ENCODE data around the gene HTT-AS. TPM values are rescaled to one million over a fixed set of nuclear protein-coding genes. Genes with fewer than 3 reads are reported as not detected.

Gene HTT-AS
- total and polyA plus RNA-seq, 12 donors = not detected

GRCh38 chr4:3115637-3116270 lies 41.4 kb upstream of the HTT-AS start:
- Histone ChIP-seq H3K4me3 (no peak overlapping the region), H3K36me3 (replicated peaks in 1 of 2) (peaks cover 0 to 34% of the 10 kb centered on the region in 2 donors), H3K4me1 (replicated peaks in 1 of 2) (peaks cover 0 to 14% of the 10 kb centered on the region in 2 donors), H3K9me3 (replicated peaks in 1 of 3) (no peaks in the 10 kb centered on the region), H3K27ac (no peak overlapping the region), H3K27me3 (no peaks in the 10 kb centered on the region)
- intact Hi-C loops (cut with DNase I) = no loop called here
- peak in 1 of 7 donors; percentile 17 for DNase-seq
- TF ChIP-seq POLR2A (IDR thresholded peaks at IDR 0.05) (no peak), CTCF (IDR thresholded peaks at IDR 0.05) (no peak)
- WGBS, 4 donors = 68 to 79% (median 76%) methylated on average over 15 of the region's 15 CpGs

GRCh38 chr4:3114377-3114776 lies 40.0 kb upstream of the HTT-AS start:
- peaks cover 0 to 34% of the 10 kb centered on the region in 2 donors for H3K36me3 ChIP-seq (replicated peaks in 1 of 2)
- no peak for DNase-seq
- TF ChIP-seq POLR2A (IDR thresholded peaks at IDR 0.05) (no peak), CTCF (IDR thresholded peaks at IDR 0.05) (no peak)

GRCh38 chr4:3112609-3113469 lies 38.5 kb upstream of the HTT-AS start:
- H3K4me3 ChIP-seq = no peak overlapping the region
- peaks cover 0 to 41% of the 10 kb centered on the region in 2 donors for H3K36me3 ChIP-seq (replicated peaks in 1 of 2)
- no peak for TF ChIP-seq POLR2A (IDR thresholded peaks at IDR 0.05)
- no peak for TF ChIP-seq CTCF (IDR thresholded peaks at IDR 0.05)
- peaks cover 0 to 16% of the 10 kb centered on the region in 2 donors for H3K4me1 ChIP-seq (replicated peaks in 1 of 2)
- intact Hi-C loops (cut with DNase I) = no loop called here
- DNase-seq = no peak
- H3K9me3 ChIP-seq (replicated peaks in 1 of 3) = no peaks in the 10 kb centered on the region
- peak overlapping the region in 2 of 5 donors; percentile 10 to 28 for H3K27ac ChIP-seq
- WGBS, 4 donors = 76 to 78% (median 76%) methylated on average over 5 of the region's 5 CpGs
- H3K27me3 ChIP-seq = no peaks in the 10 kb centered on the region

More at GRCh38 chr4:3114377-3114776, 40.0 kb upstream of the HTT-AS start:
- Histone ChIP-seq H3K27ac (no peak overlapping the region), H3K27me3 (no peaks in the 10 kb centered on the region), H3K4me3 (no peak overlapping the region), H3K4me1 (replicated peaks in 1 of 2) (peaks cover 0 to 14% of the 10 kb centered on the region in 2 donors), H3K9me3 (replicated peaks in 1 of 3) (no peaks in the 10 kb centered on the region)
- WGBS, 4 donors = 97 to 100% (median 98%) methylated on average over 6 of the region's 6 CpGs
- intact Hi-C loops (cut with DNase I) = no loop called here

GRCh38 chr4:3112201-3112600 lies 37.9 kb upstream of the HTT-AS start:
- no peaks in the 10 kb centered on the region for H3K27me3 ChIP-seq
- TF ChIP-seq POLR2A (IDR thresholded peaks at IDR 0.05) (no peak), CTCF (IDR thresholded peaks at IDR 0.05) (no peak)
- 63 to 72% (median 65%) methylated on average over 4 of the region's 4 CpGs for WGBS, 4 donors
- peaks cover 0 to 22% of the 10 kb centered on the region in 2 donors for H3K4me1 ChIP-seq (replicated peaks in 1 of 2)
- intact Hi-C loops (cut with DNase I) = no loop called here
- H3K4me3 ChIP-seq = no peak overlapping the region
- peak in 1 of 7 donors; percentile 20 for DNase-seq
- peak overlapping the region in 1 of 5 donors; percentile 2 for H3K27ac ChIP-seq
- peaks cover 0 to 41% of the 10 kb centered on the region in 2 donors for H3K36me3 ChIP-seq (replicated peaks in 1 of 2)
- H3K9me3 ChIP-seq (replicated peaks in 1 of 3) = no peaks in the 10 kb centered on the region
